HuH-7.5 (cell line): ENCODE measurements around the gene MYO1F.
A peak's percentile ranks its signal among the peaks of the same experiment; 100 is the strongest.
"Not testable (repeated sequence)": the region's sequence is repeated elsewhere in the genome, so short reads cannot be mapped to it uniquely, and the experiment has no call there.

Experiments used
- DNase-seq: peaks from one replicate; pipeline ENCODE4 v3.0.0; 2011; ENCODE audit warnings: low spot score

Gene MYO1F

GRCh38 chr19:8600064-8600463, 22.8 kb upstream of the MYO1F start:
- no peak for DNase-seq

GRCh38 chr19:8596168-8596567, 18.9 kb upstream of the MYO1F start:
- DNase-seq, result no peak

DNA sequence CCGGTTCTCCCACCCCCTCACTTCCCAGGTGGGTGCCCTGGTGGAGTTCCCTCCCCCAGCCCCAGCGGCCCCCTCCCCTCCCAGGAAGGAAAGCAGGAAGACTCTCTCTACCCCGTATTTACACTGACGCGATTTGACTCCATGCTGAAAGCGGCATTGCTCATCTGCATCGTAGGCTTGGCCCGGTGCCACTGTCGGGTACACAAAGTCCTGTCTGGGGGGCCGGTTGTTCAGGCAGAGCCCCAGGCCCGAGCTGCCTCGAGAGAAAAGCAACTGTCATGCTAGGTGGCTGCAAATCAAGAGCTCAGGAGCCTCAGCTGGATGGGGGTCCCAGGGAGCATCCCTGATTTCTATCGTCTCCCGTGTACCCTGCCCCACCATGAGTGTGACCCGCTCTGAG, 18.4 kb upstream of the MYO1F start:
- DNase-seq, result no peak

DNA sequence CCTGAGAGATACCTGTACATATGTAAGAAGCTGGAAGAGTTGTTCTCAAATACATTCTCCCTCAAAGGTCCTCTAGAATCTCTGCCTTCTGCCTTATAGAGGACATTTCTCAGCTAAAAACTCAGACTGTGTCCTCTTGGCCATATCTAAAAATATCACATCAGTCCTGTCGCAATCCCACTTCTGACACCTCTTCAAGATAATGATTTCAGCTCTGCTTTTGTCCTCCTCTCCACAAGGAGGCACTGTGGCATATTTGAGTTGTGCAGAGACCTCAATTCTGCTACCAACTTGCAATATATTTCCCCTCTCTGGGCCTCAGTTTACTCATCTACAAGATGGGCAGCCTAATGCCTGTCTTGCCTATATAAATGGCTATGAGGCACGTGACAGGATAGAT, 16.7 kb upstream of the MYO1F start:
- DNase-seq, result no peak

DNA sequence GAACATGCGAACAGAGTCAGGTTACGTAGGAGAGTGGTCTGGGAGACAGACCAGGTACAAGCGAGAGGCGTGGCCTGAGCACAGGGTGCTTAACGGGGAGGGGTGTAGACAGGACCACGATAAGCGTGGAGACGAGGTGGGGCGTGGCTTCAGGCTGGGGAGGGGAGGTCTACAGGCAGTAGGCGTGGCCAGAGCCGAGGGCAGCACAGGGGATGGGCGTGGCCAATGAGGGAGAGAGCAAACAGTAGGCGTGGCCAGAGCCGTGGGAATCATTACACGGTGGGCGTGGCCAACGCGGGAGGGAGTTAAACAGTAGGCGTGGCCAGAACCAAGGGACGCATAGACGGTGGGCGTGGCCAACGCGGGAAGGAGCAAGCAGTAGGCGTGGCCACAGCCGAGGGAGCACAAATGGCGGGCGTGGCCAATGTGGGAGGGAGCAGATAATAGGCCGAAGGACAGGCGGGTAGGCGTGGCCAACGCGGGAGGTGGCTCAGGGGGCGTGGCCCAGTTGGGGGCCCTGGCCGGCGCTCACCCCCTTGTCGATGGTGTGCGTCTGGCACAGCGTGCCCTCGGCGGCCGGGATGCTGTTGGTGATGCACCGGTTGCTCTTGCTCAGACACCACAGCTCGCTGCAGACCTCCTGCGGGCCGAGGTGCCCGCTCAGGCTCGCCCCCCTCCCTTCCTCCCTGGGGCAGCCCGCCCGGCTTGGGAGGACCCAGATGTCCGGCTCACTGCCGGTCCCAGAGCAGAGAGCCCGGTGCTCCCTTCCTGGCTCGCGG, 15.2 kb upstream of the MYO1F start:
- DNase-seq, result no peak

- DNase-seq, result no peak
Measured at GRCh38 chr19:8589177-8589714, 12.0 kb upstream of the MYO1F start.

GRCh38 chr19:8585894-8586750, 8.9 kb upstream of the MYO1F start:
- peak; percentile 93 for DNase-seq

- DNase-seq, result no peak
Measured at GRCh38 chr19:8584965-8585893, 8.0 kb upstream of the MYO1F start.

- peak; percentile 84 for DNase-seq
Measured at GRCh38 chr19:8580710-8581281, 3.6 kb upstream of the MYO1F start.

GRCh38 chr19:8578642-8579265, 1.5 kb upstream of the MYO1F start:
- DNase-seq, result peak; percentile 87

GRCh38 chr19:8577741-8578140, 499 bp upstream of the MYO1F start:
- DNase-seq, result no peak

DNA sequence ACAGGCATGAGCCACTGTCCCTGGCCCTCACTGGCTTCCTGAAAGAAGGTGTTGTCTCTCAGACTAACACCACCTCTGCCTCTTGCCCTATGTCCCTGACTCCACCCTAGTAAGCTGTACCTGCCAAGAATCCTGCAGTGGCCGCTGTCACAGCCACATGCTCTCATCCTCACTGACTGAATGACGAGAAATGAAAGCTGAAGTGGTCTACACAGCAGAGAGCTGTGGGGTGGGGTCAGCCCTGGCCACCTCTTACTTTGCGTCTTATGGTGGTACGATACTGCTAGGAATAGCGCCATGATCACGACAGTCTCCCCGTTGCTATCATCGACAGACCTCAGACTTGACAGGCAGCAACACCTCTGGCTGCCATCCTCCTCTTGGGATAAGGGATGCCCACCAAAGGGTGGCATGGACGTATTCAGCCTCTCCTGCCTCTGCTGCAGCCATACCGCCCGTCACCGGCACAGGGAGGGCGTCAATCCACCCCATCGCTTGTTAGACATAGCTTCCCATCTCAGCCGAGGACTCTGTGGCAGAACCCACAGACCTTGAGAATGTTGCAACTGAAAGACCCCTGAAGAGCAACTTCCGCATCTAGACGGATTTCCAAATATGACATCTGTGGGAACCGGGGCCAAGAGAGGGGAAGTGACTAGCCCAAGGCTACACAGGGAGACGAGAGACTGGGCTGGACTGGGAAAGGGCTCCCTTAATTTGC, 809 bp downstream of the MYO1F start:
- no peak for DNase-seq

DNA sequence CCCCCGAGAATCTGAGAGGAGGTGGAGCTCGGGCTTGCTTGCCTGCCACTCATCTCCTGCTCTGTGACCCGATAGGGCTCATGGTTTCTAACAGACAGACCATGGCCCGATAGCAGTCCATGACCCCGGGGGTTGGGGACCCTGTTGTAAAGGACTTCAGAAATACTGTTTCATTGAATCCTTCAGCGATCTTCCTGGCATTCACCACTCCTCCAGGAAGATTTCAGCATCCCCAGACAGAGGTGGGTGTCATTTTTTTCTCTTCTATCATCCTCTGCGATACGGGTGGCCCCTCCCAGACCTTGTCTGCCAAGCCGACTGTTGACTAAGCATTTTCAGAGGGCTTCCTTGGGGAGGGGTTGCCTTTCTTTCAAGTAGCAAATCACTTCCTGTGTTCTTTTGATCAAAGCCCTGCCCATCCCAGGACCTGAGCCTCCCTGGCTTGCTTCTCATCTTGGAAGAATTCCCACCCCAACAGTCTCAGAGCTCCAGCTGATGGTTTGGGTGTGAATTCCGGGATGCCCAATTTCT, 1.7 kb downstream of the MYO1F start:
- DNase-seq, result no peak

DNA sequence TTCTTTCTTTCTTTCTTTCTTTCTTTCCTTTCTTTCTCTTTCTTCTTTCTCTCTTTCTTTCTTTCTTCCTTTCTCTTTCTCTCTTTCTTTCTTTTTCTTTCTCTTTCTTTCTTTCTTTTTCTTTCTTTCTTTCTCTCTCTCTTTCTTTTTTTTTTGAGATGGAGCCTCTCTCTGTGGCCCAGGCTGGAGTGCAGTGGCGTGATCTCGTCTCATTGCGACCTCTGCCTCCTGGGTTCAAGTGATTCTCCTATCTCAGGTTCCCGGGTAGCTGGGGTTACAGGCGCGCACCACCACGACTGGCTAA, 2.7 kb downstream of the MYO1F start:
- not testable (repeated sequence) for DNase-seq

GRCh38 chr19:8573316-8573715, 3.9 kb downstream of the MYO1F start:
- no peak for DNase-seq

GRCh38 chr19:8571006-8571411, 6.2 kb downstream of the MYO1F start:
- no peak for DNase-seq

DNA sequence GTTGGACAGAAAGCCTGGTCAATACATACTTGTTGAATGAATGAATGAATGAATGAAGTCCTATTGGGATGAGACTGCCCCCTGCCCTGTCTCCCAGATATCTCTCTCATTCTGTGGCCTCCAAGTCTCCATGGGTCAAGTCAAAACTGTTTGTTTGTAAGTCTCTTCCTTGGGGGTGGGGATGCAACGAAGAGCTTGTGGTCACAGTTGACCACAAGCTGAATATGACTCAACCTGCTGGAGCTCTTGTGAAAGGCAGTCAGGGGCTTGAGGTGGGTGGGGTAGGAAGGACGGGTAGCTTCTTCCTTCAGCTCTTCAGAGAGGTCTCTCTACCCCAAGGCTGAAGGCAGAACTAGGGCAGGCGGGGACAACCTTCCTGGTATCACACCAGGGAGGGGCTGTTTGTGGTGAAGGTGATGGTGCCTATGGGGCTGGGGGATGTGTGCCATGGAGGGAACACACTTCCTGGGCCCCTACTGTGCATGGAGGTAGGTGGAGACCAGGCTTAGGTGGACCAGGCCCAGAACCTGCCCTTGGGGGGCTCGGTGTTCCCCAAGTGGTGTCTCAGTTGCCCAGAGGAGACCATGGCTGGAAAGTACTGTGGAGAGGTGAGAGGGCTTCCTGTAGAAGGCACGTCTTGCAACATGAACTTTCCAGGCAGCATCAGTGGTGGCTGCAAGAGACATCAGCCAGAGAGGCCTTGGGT, 8.0 kb downstream of the MYO1F start:
- DNase-seq, result no peak

DNA sequence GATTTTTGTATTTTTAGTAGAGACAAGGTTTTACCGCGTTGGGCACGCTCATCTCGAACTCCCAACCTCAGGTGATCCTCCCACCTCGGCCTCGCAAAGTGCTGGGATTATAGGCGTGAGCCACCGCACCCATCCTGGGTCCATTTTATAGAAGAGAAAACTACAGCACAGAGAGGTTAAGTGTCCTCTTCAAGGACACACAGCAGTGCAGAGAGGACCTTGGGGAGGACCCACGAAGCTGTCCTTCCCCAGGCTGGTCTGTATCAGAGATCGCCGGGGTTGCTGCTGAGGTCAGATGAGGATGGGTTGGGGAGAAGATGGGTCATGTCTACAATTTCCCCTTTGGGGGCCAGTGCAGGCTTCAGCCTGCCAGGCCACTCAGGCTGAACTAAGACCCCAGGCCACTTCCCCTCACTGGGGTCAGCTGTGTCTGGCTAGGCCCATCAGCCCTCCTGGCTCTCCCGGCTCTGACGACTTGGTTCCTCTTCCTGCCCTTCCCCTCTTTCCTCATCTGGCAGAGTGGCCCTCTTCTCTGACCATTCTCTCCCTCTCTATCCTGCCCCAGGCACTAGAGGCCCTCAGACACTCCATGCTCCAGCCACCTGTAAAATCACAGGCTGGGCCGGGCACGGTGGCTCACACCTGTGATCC, 9.6 kb downstream of the MYO1F start:
- no peak for DNase-seq

GRCh38 chr19:8566855-8567254, 10.4 kb downstream of the MYO1F start:
- no peak for DNase-seq
